ENCODE results near the gene SCN4A.

DNA sequence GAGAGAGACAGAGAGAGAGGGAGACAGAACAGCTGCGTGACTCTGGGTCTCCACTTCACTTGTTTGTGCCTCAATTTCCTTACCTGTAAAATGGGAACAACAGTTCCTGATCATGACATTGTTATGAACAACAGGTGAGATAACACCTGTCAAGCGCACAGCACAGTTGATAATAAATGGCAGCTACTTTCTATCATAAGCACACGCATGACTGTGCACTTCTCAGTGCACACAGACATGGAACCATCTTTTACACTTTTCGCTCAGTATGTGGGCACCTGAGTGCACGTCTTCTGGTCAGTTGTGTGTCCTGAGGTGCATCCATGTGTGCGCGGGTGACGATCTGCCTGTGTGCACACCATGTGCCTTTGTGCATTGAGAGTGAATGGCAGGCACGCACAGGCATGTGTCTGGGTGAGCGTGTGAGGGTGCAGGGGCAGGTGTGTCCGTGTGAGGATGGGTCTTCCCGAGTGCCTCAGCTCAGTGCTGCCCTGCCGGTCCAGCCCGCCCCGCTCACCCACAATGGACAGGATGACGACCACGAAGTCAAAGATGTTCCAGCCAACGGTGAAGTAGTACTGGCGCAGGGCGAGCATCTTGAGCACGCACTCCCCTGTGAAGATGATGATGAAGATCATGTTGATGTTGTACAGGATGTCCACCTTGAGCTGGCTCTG, 30.3 kb downstream of the SCN4A start:
- TF ChIP-seq ZNF292 (CRISPR knock-in tag; IDR thresholded peaks at IDR 0.05; ENCODE audit: borderline replicate concordance, low read depth) (no peak), E2F5 (CRISPR knock-in tag; conservative IDR thresholded peaks at IDR 0.05) (no peak), CCDC6 (CRISPR knock-in tag; IDR thresholded peaks at IDR 0.05) (no peak), CEBPB (IDR thresholded peaks at IDR 0.05; ENCODE audit: borderline replicate concordance, low read depth, low read length) (no peak), SP1 (IDR thresholded peaks at IDR 0.05) (no peak), SP1 (CRISPR knock-in tag; IDR thresholded peaks at IDR 0.05) (no peak), FOSL1 (CRISPR knock-in tag; IDR thresholded peaks at IDR 0.05; ENCODE audit: borderline replicate concordance) (no peak), ADNP (CRISPR knock-in tag; IDR thresholded peaks at IDR 0.05) (no peak), TOE1 (CRISPR knock-in tag; IDR thresholded peaks at IDR 0.05) (no peak), JUN (CRISPR knock-in tag; IDR thresholded peaks at IDR 0.05) (no peak), HOXA3 (CRISPR knock-in tag; IDR thresholded peaks at IDR 0.05) (no peak)
- TF ChIP-seq, protein P1, sequence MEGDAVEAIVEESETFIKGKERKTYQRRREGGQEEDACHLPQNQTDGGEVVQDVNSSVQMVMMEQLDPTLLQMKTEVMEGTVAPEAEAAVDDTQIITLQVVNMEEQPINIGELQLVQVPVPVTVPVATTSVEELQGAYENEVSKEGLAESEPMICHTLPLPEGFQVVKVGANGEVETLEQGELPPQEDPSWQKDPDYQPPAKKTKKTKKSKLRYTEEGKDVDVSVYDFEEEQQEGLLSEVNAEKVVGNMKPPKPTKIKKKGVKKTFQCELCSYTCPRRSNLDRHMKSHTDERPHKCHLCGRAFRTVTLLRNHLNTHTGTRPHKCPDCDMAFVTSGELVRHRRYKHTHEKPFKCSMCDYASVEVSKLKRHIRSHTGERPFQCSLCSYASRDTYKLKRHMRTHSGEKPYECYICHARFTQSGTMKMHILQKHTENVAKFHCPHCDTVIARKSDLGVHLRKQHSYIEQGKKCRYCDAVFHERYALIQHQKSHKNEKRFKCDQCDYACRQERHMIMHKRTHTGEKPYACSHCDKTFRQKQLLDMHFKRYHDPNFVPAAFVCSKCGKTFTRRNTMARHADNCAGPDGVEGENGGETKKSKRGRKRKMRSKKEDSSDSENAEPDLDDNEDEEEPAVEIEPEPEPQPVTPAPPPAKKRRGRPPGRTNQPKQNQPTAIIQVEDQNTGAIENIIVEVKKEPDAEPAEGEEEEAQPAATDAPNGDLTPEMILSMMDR (CRISPR knock-in tag; IDR thresholded peaks at IDR 0.05) = no peak
- TF ChIP-seq, protein P2, sequence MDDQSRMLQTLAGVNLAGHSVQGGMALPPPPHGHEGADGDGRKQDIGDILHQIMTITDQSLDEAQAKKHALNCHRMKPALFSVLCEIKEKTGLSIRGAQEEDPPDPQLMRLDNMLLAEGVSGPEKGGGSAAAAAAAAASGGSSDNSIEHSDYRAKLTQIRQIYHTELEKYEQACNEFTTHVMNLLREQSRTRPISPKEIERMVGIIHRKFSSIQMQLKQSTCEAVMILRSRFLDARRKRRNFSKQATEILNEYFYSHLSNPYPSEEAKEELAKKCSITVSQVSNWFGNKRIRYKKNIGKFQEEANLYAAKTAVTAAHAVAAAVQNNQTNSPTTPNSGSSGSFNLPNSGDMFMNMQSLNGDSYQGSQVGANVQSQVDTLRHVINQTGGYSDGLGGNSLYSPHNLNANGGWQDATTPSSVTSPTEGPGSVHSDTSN (CRISPR knock-in tag; IDR thresholded peaks at IDR 0.05; ENCODE audit: borderline replicate concordance) = no peak
- TF ChIP-seq, protein P3, sequence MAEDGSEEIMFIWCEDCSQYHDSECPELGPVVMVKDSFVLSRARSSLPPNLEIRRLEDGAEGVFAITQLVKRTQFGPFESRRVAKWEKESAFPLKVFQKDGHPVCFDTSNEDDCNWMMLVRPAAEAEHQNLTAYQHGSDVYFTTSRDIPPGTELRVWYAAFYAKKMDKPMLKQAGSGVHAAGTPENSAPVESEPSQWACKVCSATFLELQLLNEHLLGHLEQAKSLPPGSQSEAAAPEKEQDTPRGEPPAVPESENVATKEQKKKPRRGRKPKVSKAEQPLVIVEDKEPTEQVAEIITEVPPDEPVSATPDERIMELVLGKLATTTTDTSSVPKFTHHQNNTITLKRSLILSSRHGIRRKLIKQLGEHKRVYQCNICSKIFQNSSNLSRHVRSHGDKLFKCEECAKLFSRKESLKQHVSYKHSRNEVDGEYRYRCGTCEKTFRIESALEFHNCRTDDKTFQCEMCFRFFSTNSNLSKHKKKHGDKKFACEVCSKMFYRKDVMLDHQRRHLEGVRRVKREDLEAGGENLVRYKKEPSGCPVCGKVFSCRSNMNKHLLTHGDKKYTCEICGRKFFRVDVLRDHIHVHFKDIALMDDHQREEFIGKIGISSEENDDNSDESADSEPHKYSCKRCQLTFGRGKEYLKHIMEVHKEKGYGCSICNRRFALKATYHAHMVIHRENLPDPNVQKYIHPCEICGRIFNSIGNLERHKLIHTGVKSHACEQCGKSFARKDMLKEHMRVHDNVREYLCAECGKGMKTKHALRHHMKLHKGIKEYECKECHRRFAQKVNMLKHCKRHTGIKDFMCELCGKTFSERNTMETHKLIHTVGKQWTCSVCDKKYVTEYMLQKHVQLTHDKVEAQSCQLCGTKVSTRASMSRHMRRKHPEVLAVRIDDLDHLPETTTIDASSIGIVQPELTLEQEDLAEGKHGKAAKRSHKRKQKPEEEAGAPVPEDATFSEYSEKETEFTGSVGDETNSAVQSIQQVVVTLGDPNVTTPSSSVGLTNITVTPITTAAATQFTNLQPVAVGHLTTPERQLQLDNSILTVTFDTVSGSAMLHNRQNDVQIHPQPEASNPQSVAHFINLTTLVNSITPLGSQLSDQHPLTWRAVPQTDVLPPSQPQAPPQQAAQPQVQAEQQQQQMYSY (CRISPR knock-in tag; IDR thresholded peaks at IDR 0.05) = no peak

Data from HepG2 (cell line).